AG08395 (cell line): ENCODE measurements around the gene NXPH2.
"Not testable (repeated sequence)": the region's sequence is repeated elsewhere in the genome, so short reads cannot be mapped to it uniquely, and the experiment has no call there.

Experiments used
- DNase-seq: peaks from one replicate; pipeline ENCODE4 v3.0.0; 2012; ENCODE audit warnings: mixed read lengths, low spot score

The NXPH2 gene

GRCh38 chr2:138711812-138712211, 68.4 kb downstream of the NXPH2 start:
- no peak for DNase-seq

DNA sequence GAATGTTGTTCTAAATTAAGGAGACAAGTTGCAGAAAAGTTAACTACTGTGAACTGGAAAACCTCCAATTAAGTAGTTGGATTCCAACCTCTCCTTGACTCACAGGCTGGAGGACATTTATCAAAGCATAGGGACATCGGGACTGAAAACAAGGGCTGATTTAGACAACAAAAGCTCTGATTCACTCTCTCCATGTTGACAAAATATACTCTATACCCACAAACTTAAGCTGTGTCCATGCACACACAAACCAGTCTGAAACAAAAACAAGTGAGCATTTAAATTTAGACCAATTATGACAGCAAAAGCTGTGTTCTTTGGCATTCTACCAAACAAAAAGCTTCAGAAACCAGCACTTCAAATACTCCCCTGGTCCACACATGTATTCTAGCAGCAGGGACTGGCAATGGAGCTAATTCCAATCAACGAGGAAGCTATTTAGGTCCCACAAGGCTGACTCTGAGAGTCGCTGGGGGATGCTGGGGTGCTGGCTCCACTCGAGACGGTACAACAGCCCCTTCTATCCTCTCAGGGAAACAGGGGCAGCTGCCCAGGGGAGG, 71.4 kb downstream of the NXPH2 start:
- DNase-seq = peak; percentile 46

DNA sequence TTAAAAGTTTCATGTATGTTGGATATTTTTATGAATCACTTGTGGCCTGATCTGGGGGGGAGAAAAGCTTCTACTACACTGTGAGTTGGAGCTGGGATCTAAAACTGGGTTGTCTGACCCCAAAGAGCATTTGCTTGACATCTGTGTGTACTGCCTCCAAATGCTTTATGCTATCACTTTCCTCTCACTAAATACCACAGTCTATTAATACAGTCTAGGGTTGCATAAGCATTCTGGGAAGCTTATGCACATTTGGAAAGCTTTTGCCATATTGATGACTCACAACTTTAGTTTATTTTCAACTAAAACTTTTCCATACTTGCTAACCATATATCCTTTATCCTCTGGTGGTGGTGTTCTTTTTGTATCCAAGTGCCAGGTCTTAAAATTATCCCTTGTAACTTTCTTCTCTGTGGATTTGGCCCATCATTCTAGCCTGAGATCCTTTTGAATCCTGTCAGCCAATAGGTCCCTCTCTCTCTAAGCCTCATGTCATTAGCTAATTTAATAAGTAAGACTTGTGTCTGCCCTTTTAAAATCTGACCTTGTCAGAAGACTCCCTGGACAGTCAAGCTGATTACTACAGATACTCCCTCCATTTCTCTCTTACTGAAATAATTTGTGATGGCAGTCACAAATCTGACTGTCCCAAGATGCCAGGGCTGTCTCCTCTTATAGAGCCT, 72.7 kb downstream of the NXPH2 start:
- peak; percentile 64 for DNase-seq

- no peak for DNase-seq
Observed at GRCh38 chr2:138703242-138703641, 76.9 kb downstream of the NXPH2 start.

DNA sequence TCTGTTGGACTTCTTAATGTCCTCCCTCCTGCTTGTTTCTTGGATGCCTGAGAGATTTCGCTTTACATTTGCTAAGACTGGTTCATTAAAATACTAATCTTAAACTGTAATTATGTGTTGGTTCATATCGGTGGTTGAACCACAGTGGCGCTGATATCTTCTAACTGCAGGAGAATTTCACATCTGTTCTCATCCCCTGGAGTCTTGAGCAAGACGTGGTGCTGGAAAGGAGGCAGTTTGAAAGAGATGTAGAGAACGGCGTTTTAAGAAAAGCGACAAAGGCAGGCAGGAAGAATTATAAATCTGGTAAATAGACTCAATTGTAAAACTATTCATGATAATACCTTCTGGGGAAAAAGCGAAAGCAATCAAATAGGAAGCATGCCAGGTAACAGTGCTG, 79.5 kb downstream of the NXPH2 start:
- DNase-seq = no peak

DNA sequence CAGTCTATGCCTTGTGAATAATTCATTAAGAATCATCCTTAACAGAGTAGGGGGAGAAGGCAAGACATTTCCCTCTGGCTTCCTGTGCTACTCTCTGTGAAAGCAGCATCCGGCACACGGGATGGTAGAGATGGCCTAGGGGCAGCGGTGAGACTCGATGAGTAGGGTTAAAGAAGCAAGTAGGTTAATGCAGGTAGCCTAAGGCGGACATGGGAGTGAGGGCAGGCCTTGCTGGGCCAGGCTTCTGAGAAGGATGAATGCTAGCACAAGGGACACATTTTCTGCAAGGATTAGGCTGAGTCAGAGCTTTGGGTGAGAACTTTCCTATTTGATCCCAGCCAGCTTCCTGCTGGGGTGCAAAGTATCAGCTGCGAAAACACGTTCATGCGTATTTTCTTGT, 80.8 kb downstream of the NXPH2 start:
- no peak for DNase-seq

DNA sequence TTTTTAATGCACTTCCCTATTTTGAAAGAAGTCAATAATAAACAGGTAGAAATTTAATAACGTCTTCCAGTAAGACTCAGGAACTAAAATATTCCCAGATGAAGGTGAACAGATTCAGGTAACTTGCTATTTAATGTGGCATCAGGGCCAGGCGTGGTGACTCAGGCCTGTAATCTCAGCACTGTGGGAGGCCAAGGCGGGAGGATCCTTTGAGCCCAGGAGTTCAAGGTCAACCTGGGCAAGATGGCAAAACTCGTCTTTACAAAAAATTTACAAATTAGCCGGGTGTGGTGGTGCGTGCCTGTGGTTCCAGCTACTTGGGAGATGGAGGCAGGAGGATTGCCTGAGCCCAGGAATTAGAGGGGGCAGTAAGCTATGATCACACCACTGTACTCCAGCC, 81.8 kb downstream of the NXPH2 start:
- DNase-seq = no peak

GRCh38 chr2:138691667-138692066, 88.5 kb downstream of the NXPH2 start:
- DNase-seq = no peak

DNA sequence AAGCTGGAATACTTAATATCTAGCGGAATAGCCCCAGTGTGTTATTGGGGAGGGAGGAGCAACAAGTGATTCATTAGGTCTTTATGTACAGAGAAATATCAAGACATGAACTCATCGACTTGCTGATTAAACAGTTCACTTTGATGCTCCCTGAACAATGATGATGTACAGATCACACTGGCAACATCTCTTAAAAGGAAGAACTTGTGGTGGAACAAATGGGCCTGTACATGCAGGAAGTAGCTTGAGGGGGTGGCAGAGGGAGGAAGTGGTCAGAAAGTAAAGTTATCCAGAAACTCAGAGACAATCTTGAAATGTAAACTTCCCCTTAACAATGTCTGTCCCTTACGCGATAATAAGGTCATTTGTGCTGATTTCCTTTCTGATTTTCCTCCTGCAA, 90.5 kb downstream of the NXPH2 start:
- DNase-seq = no peak

DNA sequence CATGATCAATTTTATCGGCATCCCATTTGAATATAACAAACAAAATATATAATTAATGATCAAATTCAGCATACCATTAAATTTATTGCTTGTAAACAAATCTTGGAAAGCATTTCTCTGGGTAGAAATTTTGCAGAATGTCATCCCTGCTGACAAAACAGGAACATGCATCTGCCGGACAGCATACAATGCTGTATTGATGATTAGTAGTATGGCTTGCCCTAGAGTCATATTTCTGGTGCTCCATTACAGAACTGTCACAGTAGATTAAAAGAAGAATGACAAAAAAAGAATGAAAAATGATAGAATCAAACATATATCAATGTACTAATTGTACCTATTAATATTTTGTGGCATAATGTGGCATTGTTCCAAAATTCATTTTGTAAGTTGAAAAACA, 98.0 kb downstream of the NXPH2 start:
- DNase-seq = no peak

DNA sequence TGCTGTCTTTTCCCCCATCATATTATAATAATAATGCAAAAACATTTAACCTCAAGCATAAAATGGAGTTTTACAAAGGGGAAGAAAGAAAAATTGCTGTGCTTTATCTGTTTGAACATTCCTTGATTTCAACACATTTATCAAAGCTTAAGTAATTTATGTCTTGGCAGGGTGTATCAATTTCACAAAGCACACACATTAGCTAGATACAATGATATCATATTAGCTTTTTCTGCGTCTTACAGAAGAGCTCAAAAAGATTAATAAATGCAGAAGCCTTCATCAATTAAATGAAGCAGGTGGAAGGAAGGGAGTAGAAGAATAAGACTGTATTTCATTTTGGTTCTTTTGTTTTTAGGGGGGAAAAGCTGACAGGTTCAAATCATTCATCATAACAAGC, 103.0 kb downstream of the NXPH2 start:
- no peak for DNase-seq

GRCh38 chr2:138676619-138677021, 103.6 kb downstream of the NXPH2 start:
- DNase-seq = no peak

- DNase-seq = no peak
Observed at GRCh38 chr2:138671566-138671965, 108.6 kb downstream of the NXPH2 start.

GRCh38 chr2:138670734-138671133, 109.5 kb downstream of the NXPH2 start:
- DNase-seq = no peak

- no peak for DNase-seq
Observed at GRCh38 chr2:138665937-138666336, 114.3 kb downstream of the NXPH2 start.

- no peak for DNase-seq
Observed at GRCh38 chr2:138658187-138658894, 121.8 kb downstream of the NXPH2 start.

- no peak for DNase-seq
Observed at GRCh38 chr2:138654146-138654545, 126.0 kb downstream of the NXPH2 start.

DNA sequence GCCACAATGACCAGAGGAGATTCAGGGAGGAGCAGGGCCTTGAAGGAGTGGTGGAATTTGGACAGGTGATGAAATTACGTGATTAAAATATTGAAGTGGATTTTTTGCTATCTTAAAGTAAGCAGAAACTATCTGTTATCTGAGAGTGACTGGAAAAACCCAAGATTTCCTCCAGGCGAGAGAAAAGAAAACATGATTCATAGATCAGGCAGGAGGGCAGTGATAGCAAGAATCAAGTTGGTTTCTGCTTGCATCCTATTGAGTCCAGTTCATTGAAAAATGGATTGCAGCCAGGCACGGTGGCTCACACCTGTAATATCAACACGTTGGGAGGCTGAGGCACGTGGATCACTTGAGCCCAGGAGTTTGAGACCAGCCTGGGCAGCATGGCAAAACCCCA, 127.8 kb downstream of the NXPH2 start:
- no peak for DNase-seq

DNA sequence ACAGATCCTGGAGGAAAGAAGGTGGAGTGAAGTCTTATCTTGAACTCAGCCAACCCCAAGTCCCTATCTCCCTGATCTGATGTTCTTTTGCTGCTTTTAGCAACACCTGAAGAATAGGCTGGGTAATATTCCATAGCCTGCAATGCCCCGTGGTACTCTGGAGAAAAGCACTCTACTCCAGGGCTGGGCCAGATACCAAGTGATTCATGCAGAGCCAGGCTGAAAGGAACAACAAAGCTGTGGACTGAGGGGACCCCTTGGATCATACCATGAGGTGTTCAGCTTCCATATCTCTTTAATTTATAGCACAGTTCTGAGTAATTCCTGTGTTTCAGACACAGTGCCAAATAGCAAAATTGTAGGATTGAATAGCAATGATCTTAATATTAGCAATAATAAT, 130.6 kb downstream of the NXPH2 start:
- DNase-seq = no peak

- DNase-seq = no peak
Observed at GRCh38 chr2:138648606-138649005, 131.6 kb downstream of the NXPH2 start.

GRCh38 chr2:138644776-138645175, 135.4 kb downstream of the NXPH2 start:
- not testable (repeated sequence) for DNase-seq

DNA sequence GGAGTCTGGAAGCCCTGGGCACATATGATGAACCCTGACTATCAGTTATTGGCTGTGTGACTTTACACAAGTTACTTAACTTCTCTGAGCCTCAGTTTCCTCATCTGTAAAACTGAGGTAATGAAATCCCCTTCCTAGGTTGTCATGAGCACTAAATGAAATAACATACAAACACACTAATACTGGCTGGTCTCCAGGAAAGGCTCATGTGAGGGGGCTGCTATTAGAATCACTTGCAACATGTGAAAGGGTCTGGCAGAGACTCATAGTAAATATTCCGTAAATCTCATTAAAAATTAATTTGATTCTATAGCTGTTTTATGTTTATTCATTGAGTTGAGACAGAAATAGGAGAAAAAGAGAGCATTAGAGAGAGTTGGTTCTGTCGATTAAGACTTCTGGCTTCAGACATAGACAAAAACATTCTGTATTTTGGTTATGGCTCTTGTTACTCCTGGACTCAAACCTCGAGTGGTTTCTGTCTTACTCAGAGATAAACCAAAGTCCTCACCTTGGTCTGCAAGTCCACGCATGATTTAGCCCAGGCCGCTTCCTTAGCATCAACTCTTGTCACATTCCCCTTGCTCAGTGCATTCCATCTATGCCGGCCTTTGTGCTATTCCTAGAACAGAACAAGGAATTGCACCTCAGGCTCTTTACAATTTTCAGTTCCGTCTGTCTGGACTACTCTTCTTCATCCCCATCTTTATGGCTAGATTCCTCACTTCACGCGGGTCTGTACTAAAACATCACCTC, 139.1 kb downstream of the NXPH2 start:
- no peak for DNase-seq

GRCh38 chr2:138637686-138638085, 142.5 kb downstream of the NXPH2 start:
- DNase-seq = no peak
